Heart left ventricle (tissue), 13 donors: ENCODE measurements around the gene MRGPRX4.
"Not testable (repeated sequence)": the region's sequence is repeated elsewhere in the genome, so short reads cannot be mapped to it uniquely, and the experiment has no call there.

ENCODE experiments used
- POLR2A ChIP-seq, 2 donors: fragments of 450-650 bp; IDR thresholded peaks; one replicate each; pipeline ENCODE4 v1.6.1; 2017; ENCODE audit warnings: antibody characterized with exemption in 2 of 2, mild to moderate bottlenecking in 2 of 2, moderate library complexity in 2 of 2
- TF ChIP-seq, protein P1 (sequence below), 12 donors: fragments of 200-600 bp; sonication (generic) in 4 of 12; IDR thresholded peaks; one replicate each; pipeline versions ENCODE4 v1.5.0 to v1.8.0; 2018 to 2022; ENCODE audit warnings: antibody characterized with exemption in 12 of 12, mild to moderate bottlenecking in 5 of 12
- donor health status: ischemic (EF 13 %, LVEDD 7.1; RV severe dilation, severe dysfunction).
- donor health status: DM: no; HTN: yes; CAD: no.
- donor health status: DM: no; HTN: no; CAD: no.
- donor health status: ischemic (EF 25% LVEDD 6.9; RV normal size, moderate dysfunction).
- donor health status: ischemic (EF 25% LVEDD 5.7; RV mildly dilated, moderate dysfunction).
- donor health status: ischemic (EF 35%, LVEDD 5.7; RV mildly dilated, moderate dysfunction).
- donor health status: nonischemic (EF 11% LVEDD 7.7; RV severe dilation, severe dysfunction).
- donor health status: DM: yes; HTN: yes; CAD: no.
- donor health status: PGD.
- donor health status: ischemic (EF 29% LVEDD 5.4; RV normal size, mild dysfunction).
- donor health status: nonischemic (EF 23%, LVEDD 6.1; RV moderate dilation, normal function).

DNA sequence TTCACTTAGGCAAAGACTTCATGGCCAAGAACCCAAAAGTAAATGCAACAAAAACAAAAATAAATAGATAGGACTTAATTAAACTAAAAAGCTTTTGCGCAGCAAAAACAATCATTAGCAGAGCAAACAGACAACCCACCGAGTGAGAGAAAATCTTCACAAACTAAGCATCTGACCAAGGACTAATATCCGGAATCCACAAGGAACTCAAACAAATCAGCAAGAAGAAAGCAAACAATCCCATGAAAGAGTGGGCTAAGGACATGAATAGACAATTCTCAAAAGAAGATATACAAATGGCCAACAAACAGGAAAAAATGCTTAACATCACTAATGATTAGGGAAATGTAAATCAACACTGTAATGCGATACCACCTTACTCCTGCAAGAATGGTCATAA lies 41.5 kb upstream of the MRGPRX4 start:
- TF ChIP-seq, protein P1, sequence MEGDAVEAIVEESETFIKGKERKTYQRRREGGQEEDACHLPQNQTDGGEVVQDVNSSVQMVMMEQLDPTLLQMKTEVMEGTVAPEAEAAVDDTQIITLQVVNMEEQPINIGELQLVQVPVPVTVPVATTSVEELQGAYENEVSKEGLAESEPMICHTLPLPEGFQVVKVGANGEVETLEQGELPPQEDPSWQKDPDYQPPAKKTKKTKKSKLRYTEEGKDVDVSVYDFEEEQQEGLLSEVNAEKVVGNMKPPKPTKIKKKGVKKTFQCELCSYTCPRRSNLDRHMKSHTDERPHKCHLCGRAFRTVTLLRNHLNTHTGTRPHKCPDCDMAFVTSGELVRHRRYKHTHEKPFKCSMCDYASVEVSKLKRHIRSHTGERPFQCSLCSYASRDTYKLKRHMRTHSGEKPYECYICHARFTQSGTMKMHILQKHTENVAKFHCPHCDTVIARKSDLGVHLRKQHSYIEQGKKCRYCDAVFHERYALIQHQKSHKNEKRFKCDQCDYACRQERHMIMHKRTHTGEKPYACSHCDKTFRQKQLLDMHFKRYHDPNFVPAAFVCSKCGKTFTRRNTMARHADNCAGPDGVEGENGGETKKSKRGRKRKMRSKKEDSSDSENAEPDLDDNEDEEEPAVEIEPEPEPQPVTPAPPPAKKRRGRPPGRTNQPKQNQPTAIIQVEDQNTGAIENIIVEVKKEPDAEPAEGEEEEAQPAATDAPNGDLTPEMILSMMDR (IDR thresholded peaks at IDR 0.05): not testable (repeated sequence)
- TF ChIP-seq POLR2A (IDR thresholded peaks at IDR 0.05): not testable (repeated sequence)
